ENCODE data around the gene FOXC2.

The FOXC2 gene

DNA sequence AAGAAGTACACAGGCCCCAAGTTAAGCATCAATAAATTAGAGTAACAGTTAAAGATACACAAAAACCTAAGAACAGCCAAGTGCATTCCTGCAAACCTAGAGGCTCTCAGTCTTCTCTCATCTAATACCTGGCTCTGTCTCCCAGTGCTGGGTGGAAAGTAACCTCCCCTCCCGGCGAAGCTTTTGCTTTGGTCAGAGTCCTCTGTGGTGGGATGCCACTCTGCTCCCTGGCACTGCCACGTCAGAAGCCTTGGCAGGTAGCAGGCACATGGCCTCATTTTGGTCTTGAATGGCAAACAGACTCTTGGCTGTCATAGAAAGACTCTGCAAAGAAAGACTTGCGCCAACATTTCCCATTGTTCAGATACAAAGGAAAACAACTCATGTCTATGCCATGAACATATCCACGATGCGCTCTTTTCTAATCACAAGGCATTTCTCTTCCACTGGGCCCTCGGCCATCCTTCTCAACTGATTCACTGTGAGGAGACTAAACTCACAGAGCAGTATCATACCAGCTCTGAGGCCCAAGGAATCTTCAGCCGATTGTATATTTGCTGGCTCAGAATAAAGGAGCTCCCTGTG, 32.8 kb upstream of the FOXC2 start:
- no peaks in the 10 kb centered on the region for H3K4me1 ChIP-seq (ENCODE audit: control insufficient read depth, insufficient read depth, low read length)
- no CpG with 5 or more reads among the region's 8 CpGs for WGBS (ENCODE audit: insufficient coverage, insufficient read length)
- H3K27me3 ChIP-seq (ENCODE audit: control insufficient read depth, insufficient read depth, low read length), result no peaks in the 10 kb centered on the region
- DNase-seq (ENCODE audit: low read depth, low spot score), result no peak
- no peak overlapping the region for H3K27ac ChIP-seq (ENCODE audit: low read length)
- no peak overlapping the region for H3K4me3 ChIP-seq (ENCODE audit: low read length)
- peaks cover 2% of the 10 kb centered on the region; the same call in 1 of the 2 replicates for H3K36me3 ChIP-seq (ENCODE audit: control insufficient read depth, insufficient read depth, low read length)
- H3K9me3 ChIP-seq (ENCODE audit: control insufficient read depth, insufficient read depth, low read length), result no peaks in the 10 kb centered on the region

DNA sequence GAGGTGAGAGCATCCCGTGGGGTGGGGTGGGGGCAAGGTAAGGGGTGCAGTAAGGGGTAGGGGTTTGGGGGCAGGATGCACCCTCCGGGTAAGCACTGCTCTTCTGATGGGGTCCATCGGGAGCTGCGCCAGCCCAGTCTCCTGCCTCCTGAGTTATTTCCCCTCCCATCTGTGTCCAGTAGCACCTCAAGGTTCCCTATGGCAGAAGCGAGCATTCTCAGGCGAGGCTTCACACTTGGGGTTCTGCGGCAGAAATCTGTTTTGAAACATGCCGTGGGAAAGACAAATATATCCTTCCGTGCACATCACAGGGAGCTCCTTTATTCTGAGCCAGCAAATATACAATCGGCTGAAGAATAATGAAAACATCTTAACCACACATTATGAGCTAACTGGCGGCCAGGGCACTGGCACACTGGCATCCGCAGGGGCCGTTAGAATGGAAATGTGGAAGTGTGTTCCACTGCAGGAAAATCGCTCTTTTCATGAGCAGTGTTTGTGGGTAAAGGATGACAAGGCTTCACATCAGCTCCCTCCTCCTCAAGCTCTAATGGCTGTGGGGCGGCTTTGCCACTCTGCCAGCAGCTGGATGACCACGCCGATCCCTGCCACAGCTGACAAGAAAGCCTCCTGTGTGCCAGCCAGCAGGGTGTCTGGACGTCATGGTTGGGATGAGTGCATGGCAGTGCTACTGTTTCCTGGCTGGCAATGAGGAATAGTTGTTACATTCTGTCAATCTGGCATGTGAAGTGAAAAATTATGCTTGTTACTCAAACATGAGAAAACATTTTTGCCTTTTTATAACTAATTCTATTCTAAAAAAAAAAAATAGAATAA, 31.6 kb upstream of the FOXC2 start:
- Histone ChIP-seq H3K4me1 (ENCODE audit: control insufficient read depth, insufficient read depth, low read length) (no peaks in the 10 kb centered on the region), H3K27me3 (ENCODE audit: control insufficient read depth, insufficient read depth, low read length) (no peaks in the 10 kb centered on the region)
- no CpG with 5 or more reads among the region's 18 CpGs for WGBS (ENCODE audit: insufficient coverage, insufficient read length)

DNA sequence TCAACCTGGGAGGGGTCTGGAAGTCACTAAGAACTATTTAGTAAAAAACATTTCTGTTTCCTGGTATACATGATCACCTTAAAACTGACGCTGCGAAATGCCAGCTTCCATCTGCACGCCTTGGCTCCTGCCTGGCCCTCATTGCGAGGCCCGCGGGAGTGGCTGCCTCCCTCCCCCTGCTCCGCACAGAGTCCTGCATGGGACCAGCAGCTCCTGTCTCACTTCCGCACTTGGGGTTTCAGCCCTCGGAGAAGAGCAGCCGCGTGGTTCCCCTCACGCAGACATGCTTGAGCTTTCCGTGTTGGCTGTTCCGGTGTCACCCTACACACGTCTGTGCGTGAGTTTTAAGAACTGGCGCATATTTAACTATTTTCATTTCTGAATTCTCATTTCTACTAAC, 30.0 kb upstream of the FOXC2 start:
- no peak overlapping the region for H3K4me3 ChIP-seq (ENCODE audit: low read length)
- WGBS (ENCODE audit: insufficient coverage, insufficient read length), result no CpG with 5 or more reads among the region's 17 CpGs
- H3K27ac ChIP-seq (ENCODE audit: low read length), result no peak overlapping the region
- H3K4me1 ChIP-seq (ENCODE audit: control insufficient read depth, insufficient read depth, low read length), result no peaks in the 10 kb centered on the region
- no peak for DNase-seq (ENCODE audit: low read depth, low spot score)
- no peaks in the 10 kb centered on the region for H3K9me3 ChIP-seq (ENCODE audit: control insufficient read depth, insufficient read depth, low read length)
- H3K27me3 ChIP-seq (ENCODE audit: control insufficient read depth, insufficient read depth, low read length), result no peaks in the 10 kb centered on the region
- H3K36me3 ChIP-seq (ENCODE audit: control insufficient read depth, insufficient read depth, low read length), result peaks cover 7% of the 10 kb centered on the region

More for the DNA sequence above, 31.6 kb upstream of the FOXC2 start:
- Histone ChIP-seq H3K4me3 (ENCODE audit: low read length) (no peak overlapping the region), H3K27ac (ENCODE audit: low read length) (no peak overlapping the region), H3K9me3 (ENCODE audit: control insufficient read depth, insufficient read depth, low read length) (no peaks in the 10 kb centered on the region), H3K36me3 (ENCODE audit: control insufficient read depth, insufficient read depth, low read length) (peaks cover 7% of the 10 kb centered on the region)
- no peak for DNase-seq (ENCODE audit: low read depth, low spot score)

DNA sequence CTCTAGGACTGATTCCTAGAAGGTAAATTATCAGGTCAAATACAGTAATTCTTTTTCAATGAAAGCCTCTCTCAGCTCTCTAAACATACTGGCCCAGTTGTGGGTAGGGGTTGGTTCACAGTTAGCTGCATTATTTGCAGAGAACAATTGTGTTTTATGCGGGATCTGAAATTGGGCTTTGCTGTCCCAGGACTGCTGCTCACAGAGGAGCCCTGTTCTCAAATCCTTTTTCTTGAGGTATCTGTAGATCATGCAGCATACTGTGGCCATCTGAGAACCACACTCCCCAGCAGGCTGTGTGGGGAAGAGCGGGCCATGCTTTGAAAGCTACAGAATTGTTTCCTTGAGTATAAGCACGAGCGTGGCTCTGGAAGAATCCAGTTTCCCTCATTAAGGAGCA, 29.1 kb upstream of the FOXC2 start:
- H3K27ac ChIP-seq (ENCODE audit: low read length), result no peak overlapping the region
- H3K27me3 ChIP-seq (ENCODE audit: control insufficient read depth, insufficient read depth, low read length), result no peaks in the 10 kb centered on the region
- no peaks in the 10 kb centered on the region for H3K4me1 ChIP-seq (ENCODE audit: control insufficient read depth, insufficient read depth, low read length)
- WGBS (ENCODE audit: insufficient coverage, insufficient read length), result no CpG with 5 or more reads among the region's 4 CpGs
- no peak overlapping the region for H3K4me3 ChIP-seq (ENCODE audit: low read length)
- H3K36me3 ChIP-seq (ENCODE audit: control insufficient read depth, insufficient read depth, low read length), result peaks cover 7% of the 10 kb centered on the region
- no peak for DNase-seq (ENCODE audit: low read depth, low spot score)
- H3K9me3 ChIP-seq (ENCODE audit: control insufficient read depth, insufficient read depth, low read length), result no peaks in the 10 kb centered on the region

DNA sequence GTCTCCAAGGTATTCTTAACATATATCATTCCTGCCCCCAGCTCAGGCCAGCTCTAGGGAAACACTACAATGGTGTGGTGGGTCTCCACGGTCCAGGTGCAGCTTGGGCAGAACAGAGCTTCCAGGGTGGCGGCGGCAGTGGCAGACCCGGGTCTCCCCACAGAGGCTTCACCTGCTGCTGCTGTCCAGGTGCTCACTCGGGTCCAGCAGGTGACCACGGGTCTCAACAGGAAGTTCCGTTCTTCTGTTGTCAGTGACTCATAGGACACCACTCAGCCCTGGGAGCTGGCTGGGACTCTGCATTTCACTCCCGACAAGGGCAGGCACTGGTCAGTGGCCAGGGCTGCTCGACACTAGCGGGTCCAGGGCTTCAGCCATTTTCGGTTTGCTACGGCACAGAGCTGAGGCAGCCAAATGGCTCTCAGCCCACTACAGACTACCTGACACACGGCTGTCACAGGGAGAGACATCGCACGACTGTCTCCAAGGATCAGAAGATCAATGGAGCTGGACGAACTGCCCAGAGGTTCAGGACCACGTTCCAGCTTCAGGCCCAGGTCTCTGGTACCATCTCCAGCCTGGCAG, 28.3 kb upstream of the FOXC2 start:
- Histone ChIP-seq H3K4me1 (ENCODE audit: control insufficient read depth, insufficient read depth, low read length) (no peaks in the 10 kb centered on the region), H3K27me3 (ENCODE audit: control insufficient read depth, insufficient read depth, low read length) (no peaks in the 10 kb centered on the region), H3K4me3 (ENCODE audit: low read length) (no peak overlapping the region), H3K36me3 (ENCODE audit: control insufficient read depth, insufficient read depth, low read length) (peaks cover 7% of the 10 kb centered on the region), H3K9me3 (ENCODE audit: control insufficient read depth, insufficient read depth, low read length) (no peaks in the 10 kb centered on the region), H3K27ac (ENCODE audit: low read length) (no peak overlapping the region)
- no CpG with 5 or more reads among the region's 17 CpGs for WGBS (ENCODE audit: insufficient coverage, insufficient read length)
- no peak for DNase-seq (ENCODE audit: low read depth, low spot score)

DNA sequence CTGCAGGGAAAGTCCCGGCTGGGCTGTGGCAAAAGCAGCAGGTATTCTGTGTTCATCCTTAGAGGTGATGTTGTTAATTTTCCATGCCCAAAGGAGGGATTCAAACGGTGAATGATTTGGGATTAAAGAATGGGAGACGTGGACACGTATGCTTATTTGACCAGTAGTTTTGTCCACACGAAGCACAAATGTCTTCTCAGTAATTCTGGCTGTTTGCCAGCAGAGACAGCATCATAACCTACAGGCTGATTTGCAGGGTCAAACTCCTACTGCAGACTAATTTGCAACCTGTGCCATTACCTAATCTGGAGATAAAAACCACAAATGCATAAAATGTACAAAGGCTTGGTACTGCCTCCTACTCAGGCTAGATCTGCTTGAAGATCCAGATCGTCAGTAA, 25.7 kb upstream of the FOXC2 start:
- WGBS (ENCODE audit: insufficient coverage, insufficient read length), result no CpG with 5 or more reads among the region's 6 CpGs
- DNase-seq (ENCODE audit: low read depth, low spot score), result no peak
- peaks cover 7% of the 10 kb centered on the region for H3K36me3 ChIP-seq (ENCODE audit: control insufficient read depth, insufficient read depth, low read length)
- no peaks in the 10 kb centered on the region for H3K27me3 ChIP-seq (ENCODE audit: control insufficient read depth, insufficient read depth, low read length)
- H3K27ac ChIP-seq (ENCODE audit: low read length), result no peak overlapping the region
- H3K4me3 ChIP-seq (ENCODE audit: low read length), result no peak overlapping the region
- H3K9me3 ChIP-seq (ENCODE audit: control insufficient read depth, insufficient read depth, low read length), result no peaks in the 10 kb centered on the region
- H3K4me1 ChIP-seq (ENCODE audit: control insufficient read depth, insufficient read depth, low read length), result no peaks in the 10 kb centered on the region

DNA sequence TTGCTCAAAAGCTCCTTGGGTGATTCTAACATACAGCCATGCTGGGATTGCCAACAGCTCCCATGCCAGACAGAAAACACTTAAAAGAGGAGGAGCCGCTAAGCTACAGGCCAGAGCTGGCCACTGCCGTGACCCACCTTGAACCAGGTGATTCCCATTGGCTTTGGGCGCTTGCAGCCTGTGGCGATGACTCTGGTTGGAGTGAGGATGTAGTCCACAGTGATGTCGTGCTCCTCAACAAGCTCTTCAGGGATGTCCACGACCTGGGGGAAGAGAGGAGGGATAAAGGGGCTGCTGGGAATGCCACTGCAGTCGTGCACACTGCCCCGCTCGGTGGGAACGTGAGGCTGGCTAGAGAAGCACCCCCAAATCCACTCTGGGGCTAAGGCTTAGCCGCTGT, 25.1 kb upstream of the FOXC2 start:
- H3K4me3 ChIP-seq (ENCODE audit: low read length), result no peak overlapping the region
- no peaks in the 10 kb centered on the region for H3K27me3 ChIP-seq (ENCODE audit: control insufficient read depth, insufficient read depth, low read length)
- H3K9me3 ChIP-seq (ENCODE audit: control insufficient read depth, insufficient read depth, low read length), result no peaks in the 10 kb centered on the region
- H3K36me3 ChIP-seq (ENCODE audit: control insufficient read depth, insufficient read depth, low read length), result peaks cover 7% of the 10 kb centered on the region
- no peak overlapping the region for H3K27ac ChIP-seq (ENCODE audit: low read length)
- no CpG with 5 or more reads among the region's 11 CpGs for whole genome bisulfite sequencing (ENCODE audit: insufficient coverage, insufficient read length)
- no peak for DNase-seq (ENCODE audit: low read depth, low spot score)
- H3K4me1 ChIP-seq (ENCODE audit: control insufficient read depth, insufficient read depth, low read length), result no peaks in the 10 kb centered on the region

DNA sequence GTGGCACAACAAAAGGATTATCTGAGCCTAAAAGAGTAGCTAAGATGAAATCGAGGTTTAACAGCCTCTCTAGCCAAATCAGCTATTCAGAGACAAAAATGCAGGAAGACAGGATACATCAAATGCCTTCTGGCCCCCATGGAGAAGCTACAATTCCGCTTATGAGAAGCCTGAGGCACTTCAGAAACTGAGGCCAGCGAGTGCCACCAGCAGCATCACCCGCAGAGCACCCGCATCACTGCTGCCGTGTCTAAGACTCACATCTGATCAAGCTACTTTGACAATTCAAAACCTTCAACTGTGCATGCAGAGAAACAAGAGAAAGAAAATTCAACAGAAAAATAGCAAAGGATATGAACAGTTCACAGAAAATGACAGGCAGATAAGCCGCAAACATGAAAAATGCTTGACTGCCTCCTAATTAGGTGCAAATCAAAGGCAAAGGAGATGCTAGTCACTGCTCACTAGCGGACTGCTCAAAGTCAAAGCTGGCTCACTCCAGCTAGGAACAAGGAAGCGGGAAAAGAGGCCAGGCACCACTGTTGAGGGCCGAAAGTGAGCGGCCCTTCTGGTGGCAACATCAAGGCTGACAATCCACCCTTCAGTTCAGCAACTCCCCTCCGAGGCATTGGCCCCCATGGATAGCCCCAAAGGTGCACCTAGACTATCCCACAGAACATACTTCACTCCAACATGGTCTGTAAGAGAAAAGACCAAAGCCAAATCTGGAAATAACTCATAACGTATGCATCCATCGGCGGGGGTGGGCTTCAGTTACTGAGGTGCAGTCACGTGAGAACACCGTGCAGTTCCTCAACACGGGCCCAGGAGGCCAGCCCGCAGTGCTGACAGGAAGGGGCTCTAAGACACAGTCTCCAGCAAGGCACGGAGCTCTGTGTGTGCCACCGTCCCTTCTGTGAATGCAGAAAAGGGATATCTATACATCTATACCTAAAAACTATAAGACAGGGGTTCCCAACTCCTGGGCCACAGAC, 23.6 kb upstream of the FOXC2 start:
- H3K4me3 ChIP-seq (ENCODE audit: low read length), result no peak overlapping the region
- H3K36me3 ChIP-seq (ENCODE audit: control insufficient read depth, insufficient read depth, low read length), result peaks cover 7% of the 10 kb centered on the region
- no peaks in the 10 kb centered on the region; the same call in 1 of the 2 replicates for H3K4me1 ChIP-seq (ENCODE audit: control insufficient read depth, insufficient read depth, low read length)
- H3K27me3 ChIP-seq (ENCODE audit: control insufficient read depth, insufficient read depth, low read length), result no peaks in the 10 kb centered on the region
- no peak overlapping the region for H3K27ac ChIP-seq (ENCODE audit: low read length)
- DNase-seq (ENCODE audit: low read depth, low spot score), result no peak
- no peaks in the 10 kb centered on the region for H3K9me3 ChIP-seq (ENCODE audit: control insufficient read depth, insufficient read depth, low read length)
- WGBS (ENCODE audit: insufficient coverage, insufficient read length), result no CpG with 5 or more reads among the region's 21 CpGs

DNA sequence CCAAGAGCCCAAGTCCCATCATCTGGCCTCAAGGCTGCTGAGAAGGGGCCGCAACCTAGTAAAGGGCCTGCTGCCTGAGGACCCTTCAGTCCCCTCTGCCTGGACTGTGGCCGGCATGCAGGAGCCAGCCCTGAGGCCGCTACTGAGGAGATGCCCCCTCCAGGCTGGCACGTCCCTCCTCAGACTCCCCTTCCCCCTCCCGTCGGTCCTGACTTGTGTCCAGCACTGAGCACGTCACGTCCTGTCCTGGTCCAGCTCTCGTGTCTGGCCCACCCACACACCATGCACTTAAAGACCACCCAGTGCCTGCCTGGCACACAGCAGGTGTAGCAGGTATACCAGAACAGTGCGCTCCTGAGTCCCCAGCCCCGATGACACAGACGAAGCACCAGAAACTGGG, 21.1 kb upstream of the FOXC2 start:
- no peaks in the 10 kb centered on the region; the same call in 1 of the 2 replicates for H3K4me1 ChIP-seq (ENCODE audit: control insufficient read depth, insufficient read depth, low read length)
- no peaks in the 10 kb centered on the region for H3K9me3 ChIP-seq (ENCODE audit: control insufficient read depth, insufficient read depth, low read length)
- H3K36me3 ChIP-seq (ENCODE audit: control insufficient read depth, insufficient read depth, low read length), result no peaks in the 10 kb centered on the region; the same call in 1 of the 2 replicates
- WGBS (ENCODE audit: insufficient coverage, insufficient read length), result no CpG with 5 or more reads among the region's 12 CpGs
- DNase-seq (ENCODE audit: low read depth, low spot score), result no peak
- H3K27ac ChIP-seq (ENCODE audit: low read length), result no peak overlapping the region
- H3K27me3 ChIP-seq (ENCODE audit: control insufficient read depth, insufficient read depth, low read length), result no peaks in the 10 kb centered on the region
- no peak overlapping the region for H3K4me3 ChIP-seq (ENCODE audit: low read length)

Measured in iPS DF 6.9 (cell line).